Left lobe of liver (tissue), 2 donors: ENCODE results near the gene DACT2. TPM values are rescaled to one million over a fixed set of nuclear protein-coding genes. Genes with fewer than 3 reads are reported as not detected.
"Not testable (repeated sequence)": the region's sequence is repeated elsewhere in the genome, so short reads cannot be mapped to it uniquely, and the experiment has no call there.

Source experiments
- ATAC-seq: fragments of 200-7000 bp; cut with Tn5 transposase; one replicate; pipeline ENCODE4 v1.9.1; 2020; ENCODE audit warnings: mild to moderate bottlenecking, moderate library complexity
- DNase-seq: peaks from one replicate; pipeline ENCODE4 v3.0.0-alpha.2; 2020; ENCODE audit warnings: low spot score
- total RNA-seq: library from RNA; stranded (reverse); gene quantifications from one replicate; pipeline ENCODE4 v1.2.1, GENCODE V29; 2021
- donor health status: DM: no; HTN: no; CAD: no; lungs with moderate emphysema.
- donor health status: DM: no; HTN: yes; CAD: no.

DACT2 gene
- total RNA-seq, 1 donor from 2014 or later = 1.5 TPM

DNA sequence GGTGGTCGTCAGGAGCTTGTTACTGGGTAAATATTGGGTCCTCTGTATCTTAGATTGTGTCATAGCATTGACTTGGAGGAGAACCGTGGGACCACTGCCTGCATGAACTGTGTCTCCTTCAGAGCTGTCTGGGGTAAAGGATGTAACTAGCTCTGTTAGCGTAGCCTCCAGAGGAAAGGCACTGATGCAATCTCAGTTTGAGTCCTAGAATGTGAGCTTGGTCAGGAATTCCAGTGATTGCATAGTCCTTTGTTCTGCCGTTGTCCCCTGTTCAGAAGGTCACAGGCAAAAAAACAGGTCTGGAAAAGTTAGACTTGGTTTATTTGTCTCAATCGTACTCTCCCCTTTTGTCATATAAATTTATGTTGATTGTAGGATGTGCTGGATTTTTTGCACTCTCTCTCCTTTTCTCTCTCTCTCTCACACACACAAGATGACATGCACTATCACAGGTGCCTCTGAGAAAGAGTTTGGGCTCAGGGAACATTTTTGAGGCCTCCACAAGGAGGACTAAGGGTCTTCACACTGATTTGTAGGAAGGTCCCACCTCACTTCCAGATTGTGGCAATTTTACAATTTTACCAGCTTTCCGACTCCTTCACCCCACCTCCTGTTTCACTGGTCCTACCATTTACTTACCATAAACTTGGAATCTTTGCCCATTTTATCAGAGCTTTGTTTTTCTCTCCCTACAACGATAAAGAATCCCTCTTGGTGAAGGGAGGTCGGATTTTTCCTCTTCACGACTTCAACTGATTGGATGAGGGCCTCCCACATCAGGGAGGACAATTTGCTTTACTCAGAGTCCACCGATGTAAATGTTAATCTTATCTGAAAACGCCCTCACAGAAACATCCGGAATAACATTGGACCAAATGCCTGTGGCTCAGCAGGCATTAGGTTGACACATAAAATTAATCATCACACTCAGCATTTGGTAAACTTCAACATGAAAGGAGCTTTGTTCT is 7.0 kb upstream of the DACT2 start:
- ATAC-seq (peak; percentile 82), DNase-seq (no peak)

- peak; percentile 22 for ATAC-seq
- no peak for DNase-seq
Measured at GRCh38 chr6:168322966-168323365, 3.4 kb upstream of the DACT2 start.

DNA sequence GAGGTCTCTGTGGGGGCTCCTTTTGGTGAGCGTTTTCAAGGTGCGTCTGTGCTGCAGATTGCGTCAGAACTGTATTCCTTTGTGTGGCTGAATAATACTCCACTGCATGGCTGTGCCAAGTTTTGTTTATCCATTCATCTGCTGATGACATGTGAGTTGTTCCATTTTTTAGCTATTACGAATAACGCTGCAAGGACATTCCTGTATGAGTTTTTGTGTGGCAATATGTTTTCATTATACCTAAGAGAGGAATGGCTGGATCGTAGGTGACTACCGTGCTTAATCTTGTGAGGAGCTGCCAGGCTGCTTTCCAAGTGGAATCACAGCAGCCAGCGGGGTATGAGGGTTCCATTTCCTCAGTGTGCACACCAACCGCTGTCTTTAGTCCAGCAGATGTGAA is 1.1 kb upstream of the DACT2 start:
- DNase-seq (peak; percentile 27), ATAC-seq (no peak)

GRCh38 chr6:168318579-168319278 is 848 bp downstream of the DACT2 start:
- DNase-seq = peak; percentile 42
- peak; percentile 56 for ATAC-seq

DNA sequence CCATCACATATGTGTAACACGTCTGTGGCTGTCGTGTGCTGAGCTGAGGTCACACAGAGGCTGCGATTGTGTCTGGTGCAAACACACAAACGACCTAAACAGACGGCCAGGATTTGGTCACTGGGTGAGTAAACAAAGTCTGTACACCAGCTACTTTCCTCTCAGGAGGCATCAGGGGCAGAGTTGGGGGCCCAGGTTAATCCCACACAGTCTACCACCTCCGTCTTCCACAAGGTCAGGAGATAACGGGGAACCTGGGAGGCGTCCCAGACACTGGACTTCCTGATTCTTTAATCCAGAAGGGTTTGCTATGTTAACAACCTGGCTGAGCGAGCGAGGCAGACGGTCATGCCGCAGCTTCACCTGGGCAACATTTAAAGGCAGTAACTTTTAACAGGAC is 1.5 kb downstream of the DACT2 start:
- no peak for DNase-seq
- ATAC-seq = peak; percentile 45

GRCh38 chr6:168315596-168315995 is 4.0 kb downstream of the DACT2 start:
- no peak for DNase-seq
- no peak for ATAC-seq

DNA sequence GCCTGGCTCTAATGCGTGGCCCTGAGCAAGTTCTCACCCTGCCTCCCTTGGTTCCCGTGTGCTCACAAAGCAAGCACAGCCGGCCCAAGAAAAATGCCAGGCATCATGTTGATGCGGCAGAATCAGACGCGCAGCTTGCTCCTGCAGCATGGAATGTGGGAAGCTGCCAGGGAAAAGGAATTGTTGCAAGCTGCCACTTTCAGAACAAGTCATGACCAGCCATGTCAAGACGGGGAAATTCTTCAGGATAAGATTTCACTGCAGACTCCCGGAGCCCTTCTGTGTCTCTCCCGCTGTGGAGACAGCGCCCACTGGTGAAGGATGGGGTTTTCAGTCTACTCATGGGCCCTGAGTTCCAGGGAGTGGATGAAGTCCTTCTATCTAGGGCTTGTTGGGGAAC is 4.6 kb downstream of the DACT2 start:
- ATAC-seq (no peak), DNase-seq (no peak)

DNA sequence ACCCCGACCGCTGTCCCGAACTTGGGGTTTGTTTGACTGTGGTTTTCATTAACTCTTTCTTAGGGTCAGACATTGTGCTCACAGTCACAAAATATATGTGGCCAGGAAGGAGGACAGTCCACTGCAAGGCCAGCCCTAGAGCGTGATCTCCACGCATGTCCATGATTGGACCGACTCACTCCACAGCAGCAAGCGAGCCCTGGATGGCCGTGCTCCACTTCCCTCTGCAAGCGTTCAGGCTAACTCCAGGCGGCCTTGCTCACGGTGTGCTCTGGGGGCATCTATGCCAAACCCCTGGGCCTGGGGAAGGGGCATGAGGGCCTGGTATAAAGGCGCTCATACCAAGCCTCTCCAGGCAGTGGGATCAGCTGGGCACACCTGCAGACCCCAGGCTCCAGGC is 5.6 kb downstream of the DACT2 start:
- ATAC-seq (no peak), DNase-seq (no peak)

DNA sequence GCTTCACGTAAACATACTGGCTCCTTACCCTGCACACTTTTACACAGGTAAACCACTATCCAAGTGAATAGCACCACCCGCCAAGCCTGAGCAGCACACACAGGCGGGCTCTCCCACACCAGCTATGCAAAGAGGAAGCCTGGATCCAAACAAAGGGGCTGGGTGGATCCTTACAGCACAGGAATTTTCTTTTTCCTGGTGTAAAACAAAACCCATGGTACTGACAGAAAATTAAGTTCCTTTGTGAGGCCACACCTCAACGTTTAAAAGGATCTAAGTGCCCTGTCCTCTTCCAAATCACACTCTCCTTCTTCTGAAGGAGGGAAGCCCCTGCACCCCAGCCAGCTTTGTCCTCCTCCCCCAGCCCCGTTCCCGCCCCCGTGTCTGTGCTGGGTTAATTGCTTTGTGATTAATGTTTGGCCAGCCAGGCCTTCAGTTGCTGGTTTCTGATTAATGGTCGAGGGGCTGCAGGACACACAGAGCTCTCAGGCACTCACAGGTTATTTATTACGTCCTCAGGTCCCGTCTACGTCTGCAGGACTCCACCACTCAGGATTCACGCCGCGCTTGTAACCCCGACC is 6.1 kb downstream of the DACT2 start:
- DNase-seq = no peak
- ATAC-seq = peak; percentile 16

DNA sequence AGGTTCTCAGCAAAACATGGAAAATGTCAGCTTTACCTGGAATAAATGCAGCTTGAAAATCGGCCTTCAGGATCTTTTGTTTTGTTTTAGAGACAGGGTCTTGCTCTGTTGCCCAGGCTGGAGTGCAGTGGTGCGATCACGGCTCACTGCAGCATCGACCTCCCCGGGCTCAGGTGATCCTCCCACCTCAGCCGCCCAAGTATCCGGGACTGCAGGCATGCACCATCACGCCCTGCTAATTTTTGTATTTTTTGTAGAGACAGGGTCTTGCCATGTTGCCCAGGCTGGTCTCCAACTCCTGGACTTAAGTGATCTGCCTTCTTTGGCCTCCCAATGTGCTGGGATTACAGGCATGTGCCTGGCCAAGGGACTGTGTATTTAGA is 7.5 kb downstream of the DACT2 start:
- DNase-seq, ATAC-seq: not testable (repeated sequence)

GRCh38 chr6:168311410-168312124 is 8.0 kb downstream of the DACT2 start:
- ATAC-seq (no peak), DNase-seq (no peak)

- DNase-seq (no peak), ATAC-seq (no peak)
Measured at GRCh38 chr6:168310945-168311344, 8.6 kb downstream of the DACT2 start.

GRCh38 chr6:168310403-168310802 is 9.2 kb downstream of the DACT2 start:
- no peak for ATAC-seq
- no peak for DNase-seq

DNA sequence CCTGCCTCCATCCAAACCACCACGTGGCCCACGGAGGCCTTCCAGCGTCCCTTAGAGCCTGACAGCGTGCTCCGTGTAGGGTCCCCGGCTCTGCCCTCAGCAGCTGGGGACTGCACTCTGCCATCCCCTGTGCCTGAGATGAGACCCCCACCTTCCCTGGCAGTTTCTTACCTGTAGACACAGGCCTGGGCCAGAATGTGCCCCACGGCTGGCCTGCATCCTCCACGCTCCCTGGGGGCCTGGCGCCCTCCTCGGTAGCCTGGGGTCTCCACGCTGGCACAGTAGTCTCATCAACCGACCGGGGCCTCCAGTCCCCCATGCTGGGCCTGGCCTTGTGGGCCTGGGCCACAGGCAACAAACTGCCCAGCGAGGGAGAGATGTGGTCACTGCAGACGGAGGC is 9.6 kb downstream of the DACT2 start:
- ATAC-seq (no peak), DNase-seq (no peak)

GRCh38 chr6:168309183-168309582 is 10.4 kb downstream of the DACT2 start:
- DNase-seq = no peak
- ATAC-seq = no peak

DNA sequence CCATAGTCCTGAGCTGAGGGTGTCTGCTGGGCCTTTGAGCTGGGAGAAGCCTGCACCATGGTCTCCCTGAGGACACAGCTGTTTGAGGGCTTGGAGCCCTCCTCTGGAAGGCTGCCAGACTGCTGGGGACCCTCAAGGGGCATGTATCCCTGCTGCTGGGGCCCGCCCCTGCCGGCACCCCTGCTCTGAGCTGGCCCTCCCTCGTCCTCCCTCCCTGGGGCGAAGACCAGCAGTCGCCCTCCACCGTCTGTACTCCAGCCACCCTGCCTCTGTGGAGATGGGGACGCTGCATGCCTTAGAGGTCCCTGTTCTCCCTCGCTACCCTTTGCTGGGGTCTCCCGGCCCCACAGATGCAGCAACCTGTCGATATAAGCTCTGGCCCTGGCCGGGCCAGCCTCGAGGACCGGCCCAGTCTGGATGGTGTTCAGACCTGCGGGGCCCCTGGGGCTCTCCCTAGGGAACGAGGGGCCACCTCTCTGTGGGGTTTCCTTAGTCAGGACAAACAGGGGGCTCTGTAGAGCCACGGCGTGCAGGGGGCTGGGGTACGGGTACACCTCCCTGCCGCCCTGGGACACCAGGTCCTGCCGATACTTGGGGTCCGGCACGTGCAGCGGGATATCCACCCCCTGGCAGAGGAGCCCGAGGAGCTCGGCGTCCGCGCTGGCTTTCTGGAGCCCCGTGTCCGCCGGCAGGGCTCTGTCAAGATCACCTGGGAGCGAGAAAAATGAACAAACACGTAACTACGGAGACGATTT is 11.0 kb downstream of the DACT2 start:
- DNase-seq = no peak
- ATAC-seq = no peak

- ATAC-seq = no peak
- no peak for DNase-seq
Measured at GRCh38 chr6:168307695-168308021, 11.9 kb downstream of the DACT2 start.

DNA sequence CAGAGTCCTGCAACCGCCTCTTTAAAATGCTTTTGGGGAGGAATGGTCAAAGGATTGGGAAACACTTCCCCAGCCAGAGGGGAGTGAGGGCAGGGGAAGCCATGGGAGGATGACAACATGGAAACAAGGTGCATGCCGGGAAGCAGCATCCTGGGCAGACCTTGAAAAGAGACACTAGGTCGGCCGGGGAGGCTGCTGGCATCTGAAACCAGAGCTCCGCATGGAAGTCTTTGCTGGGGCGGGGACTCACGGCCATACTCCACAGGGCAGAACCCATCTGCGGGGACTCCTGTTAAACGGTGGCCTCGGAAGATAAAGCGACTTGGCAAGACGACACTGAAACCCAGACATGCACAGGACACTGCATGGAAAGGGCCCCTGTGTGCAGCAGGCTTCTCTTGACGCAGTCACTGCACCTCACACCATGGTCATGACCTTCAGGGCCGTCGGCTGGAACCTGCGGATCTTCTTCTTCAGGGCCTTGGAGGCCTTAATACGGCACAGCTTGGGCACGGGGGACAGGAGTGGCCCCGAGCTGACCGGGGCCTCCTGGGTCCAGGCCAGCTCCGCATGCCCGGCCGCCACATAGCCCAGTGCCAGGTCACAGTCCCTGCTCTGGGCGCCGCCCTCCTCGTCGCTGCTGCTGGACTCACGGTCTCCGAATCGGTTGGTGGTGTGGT is 12.4 kb downstream of the DACT2 start:
- ATAC-seq (no peak), DNase-seq (no peak)

GRCh38 chr6:168305863-168306262 is 13.7 kb downstream of the DACT2 start:
- DNase-seq (no peak), ATAC-seq (no peak)
